Neural progenitor cell (in vitro differentiated cells): ENCODE data around the gene TNFRSF19.

Source experiments
- CTCF ChIP-seq: fragments of 200-600 bp; sonication (generic); IDR thresholded peaks from 2 replicates; pipeline ENCODE4 v1.5.1; 2017; ENCODE audit warnings: antibody characterized with exemption, mild to moderate bottlenecking
- EZH2 ChIP-seq: fragments of 200-600 bp; sonication (generic); IDR thresholded peaks from 2 replicates; pipeline ENCODE4 v1.6.1; 2017; ENCODE audit warnings: antibody characterized with exemption, mild to moderate bottlenecking, moderate library complexity

GRCh38 chr13:23683084-23683483 lies 112.9 kb downstream of the TNFRSF19 start:
- TF ChIP-seq CTCF (no peak), EZH2 (no peak)
